ENCODE data around the gene GRK1. TPM values are rescaled to one million over a fixed set of nuclear protein-coding genes. Genes with fewer than 3 reads are reported as not detected.

GRK1 gene
- total RNA-seq (1 to 10 TPM in 2 of 9 donors, under 1 TPM in 4, not detected in 3; 0.08 to 1.3 (median 0.18) TPM), polyA plus RNA-seq (under 1 TPM; 0.08 to 0.15 TPM)
- long read RNA-seq, donor 1, partial matches to known transcripts: 1 of 2 reads
- long read RNA-seq, donor 1, other reads (novel, unspliced or antisense): 0 of 2 reads
- long read RNA-seq, donor 2, partial matches to known transcripts: 0 of 4 reads
- long read RNA-seq, donor 2, other reads (novel, unspliced or antisense): 3 of 4 reads
- long read RNA-seq, donor 3: 0 reads

GRCh38 chr13:113666951-113667701, at the start of gene GRK1:
Gene GRK1 (plus strand): TSS chr13:113667219. CDS start chr13:113667387, 168 bp downstream.
- Histone ChIP-seq H3K9me3 (peaks cover 0 to 5% (median 0%) of the 10 kb centered on the region in 12 donors), H3K36me3 (no peaks in the 10 kb centered on the region), H3K4me1 (no peaks in the 10 kb centered on the region), H3K27me3 (no peaks in the 10 kb centered on the region), H3K4me3 (no peak within 1 kb of the TSS), H3K27ac (no peak within 1 kb of the TSS)
- WGBS, 4 donors: 74 to 83% (median 76%) methylated on average over 14 to 32 of the region's 32 CpGs
- DNase-seq (peak in 3 of 5 donors; percentile 3 to 17 (median 13)), ATAC-seq (no peak)
- intact Hi-C loops (cut with DNase I): no loop called here
- TF ChIP-seq POLR2A (IDR thresholded peaks at IDR 0.05): no peak
- no peak for TF ChIP-seq CTCF (IDR thresholded peaks at IDR 0.05)

- WGBS, 4 donors: 92 to 95% (median 94%) methylated on average over 5 of the region's 5 CpGs
- no peak overlapping the region for H3K4me3 ChIP-seq
- peaks cover 0 to 10% (median under 1%) of the 10 kb centered on the region in 9 donors for H3K36me3 ChIP-seq
- no peaks in the 10 kb centered on the region for H3K9me3 ChIP-seq
- peaks cover 0 to 21% (median 0%) of the 10 kb centered on the region in 12 donors for H3K4me1 ChIP-seq
- H3K27ac ChIP-seq: no peak overlapping the region
- no peaks in the 10 kb centered on the region for H3K27me3 ChIP-seq
- TF ChIP-seq CTCF (IDR thresholded peaks at IDR 0.05) (no peak), POLR2A (IDR thresholded peaks at IDR 0.05) (no peak)
- peak in 1 of 5 donors; percentile 2 for DNase-seq
- intact Hi-C loops (cut with DNase I): no loop called here
- ATAC-seq: no peak
Measured at GRCh38 chr13:113617961-113618360, 49.1 kb upstream of the GRK1 start.

- 89 to 97% (median 96%) methylated on average over 7 of the region's 7 CpGs for WGBS, 4 donors
- H3K4me3 ChIP-seq: no peak overlapping the region
- no peaks in the 10 kb centered on the region for H3K9me3 ChIP-seq
- DNase-seq (peak in 2 of 5 donors; percentile 9 to 44), ATAC-seq (no peak)
- intact Hi-C loops (cut with DNase I): no loop called here
- peaks cover 0 to 11% (median 5%) of the 10 kb centered on the region in 9 donors for H3K36me3 ChIP-seq
- no peak for TF ChIP-seq POLR2A (IDR thresholded peaks at IDR 0.05)
- no peak for TF ChIP-seq CTCF (IDR thresholded peaks at IDR 0.05)
- peaks cover 0 to 21% (median 0%) of the 10 kb centered on the region in 12 donors for H3K4me1 ChIP-seq
- no peaks in the 10 kb centered on the region for H3K27me3 ChIP-seq
- no peak overlapping the region for H3K27ac ChIP-seq
Measured at GRCh38 chr13:113618455-113618854, 48.6 kb upstream of the GRK1 start.

All from heart left ventricle (tissue), 16 donors.